HCT116 (cell line): ENCODE measurements around the gene TRIM39. TPM values are rescaled to one million over a fixed set of nuclear protein-coding genes. Genes with fewer than 3 reads are reported as not detected.
"Not testable (repeated sequence)": the region's sequence is repeated elsewhere in the genome, so short reads cannot be mapped to it uniquely, and the experiment has no call there.

Source experiments
- ATAC-seq: fragments of 200-7000 bp; cut with Tn5 transposase; 2 replicates; pipeline ENCODE4 v1.9.1; 2020; ENCODE audit warnings: mild to moderate bottlenecking, moderate library complexity
- Bru-seq: library from RNA; stranded (reverse); fragments of 400-500 nt; gene quantifications from one replicate; lab custom pipeline; 2021; lab: Mats Ljungman, UMichigan
- BruChase-seq, 2 experiments: library from RNA; stranded (reverse); fragments of 400-500 nt; gene quantifications; one replicate each; lab custom pipeline; 2021; lab: Mats Ljungman, UMichigan
- BruUV-seq: library from RNA; stranded (reverse); fragments of 400-500 nt; replicated peaks from 2 replicates; lab custom pipeline; 2021; lab: Mats Ljungman, UMichigan
- CTCF ChIA-PET: fragments of 300-600 bp; sonication (Branson Sonifier 250); formaldehyde crosslinking; loops from one replicate; lab custom pipeline; 2021; ENCODE audit warnings: antibody characterized with exemption; lab: Charles Lee
- POLR2A ChIA-PET: fragments of 300-600, 350-600 bp; sonication (Branson Sonifier 250); formaldehyde crosslinking; loops from one replicate; lab custom pipeline; 2021; ENCODE audit warnings: antibody characterized with exemption; lab: Charles Lee
- RAD21 ChIA-PET, 2 experiments: fragments of 300-600 bp; sonication (Branson Sonifier 250); formaldehyde crosslinking; loops; one replicate each; lab custom pipeline; 2023; ENCODE audit warnings: low total read pairs in 2 of 2; ENCODE audit not compliant: uncharacterized antibody in 2 of 2, unreplicated experiment in 2 of 2, low non-redundant PET in 1 of 2; lab: Charles Lee
- DNase-seq: peaks from one replicate; pipeline ENCODE4 v3.0.0-alpha.2; 2010; ENCODE audit warnings: low read depth, low spot score
- H2AFZ ChIP-seq: fragments of 200-600 bp; shearing (Covaris generic), sonication (generic); 2 replicates; pipeline ENCODE4 v1.6.1; 2017; ENCODE audit warnings: low read depth, mixed run types, mixed read lengths, antibody characterized with exemption, low read length; ENCODE audit not compliant: poor library complexity, severe bottlenecking
- H3K27ac ChIP-seq: 2 replicates; pipeline ENCODE4 v1.5.1; 2012; ENCODE audit warnings: low read depth, low read length
- H3K27me3 ChIP-seq: fragments of 200-600 bp; sonication (generic); 2 replicates; pipeline ENCODE4 v1.6.1; 2016; ENCODE audit warnings: mixed run types, low read length, mixed read lengths; ENCODE audit not compliant: insufficient read depth
- H3K36me3 ChIP-seq, 2 experiments: fragments of 200-500 bp in 1 of 2; fragments of 200-600 bp in 1 of 2; sonication (Bioruptor generic) in 1 of 2; sonication (generic) in 1 of 2; 2 replicates each; pipeline versions ENCODE4 v1.5.1 to v1.6.1; 2014 to 2016; ENCODE audit warnings: low read length in 2 of 2, inconsistent platforms in 1 of 2, mixed read lengths in 1 of 2, mixed run types in 1 of 2; ENCODE audit not compliant: insufficient read depth in 2 of 2, control insufficient read depth in 1 of 2
- H3K4me1 ChIP-seq, 2 experiments: fragments of 200-600 bp in 1 of 2; sonication (generic) in 1 of 2; 2 replicates each; pipeline versions ENCODE4 v1.5.1 to v1.6.1; 2012 to 2017; ENCODE audit warnings: low read length in 2 of 2, inconsistent platforms in 1 of 2, mild to moderate bottlenecking in 1 of 2, mixed read lengths in 1 of 2, mixed run types in 1 of 2, moderate library complexity in 1 of 2; ENCODE audit not compliant: insufficient read depth in 2 of 2, control insufficient read depth in 1 of 2
- H3K4me2 ChIP-seq: fragments of 200-600 bp; sonication (generic); 2 replicates; pipeline ENCODE4 v1.6.1; 2017; ENCODE audit warnings: mixed run types, low read length, mixed read lengths
- H3K4me3 ChIP-seq, 2 experiments: fragments of 200-600 bp in 1 of 2; sonication (generic) in 1 of 2; replicated peaks in 1 of 2; 2 replicates each; pipeline ENCODE4 v1.5.1; 2011 to 2016; ENCODE audit warnings: low read length in 2 of 2, control low read depth in 1 of 2, low read depth in 1 of 2, mild to moderate bottlenecking in 1 of 2, mixed read lengths in 1 of 2, mixed run types in 1 of 2
- H3K79me2 ChIP-seq: fragments of 200-600 bp; sonication (generic); 2 replicates; pipeline ENCODE4 v1.6.1; 2017; ENCODE audit warnings: mild to moderate bottlenecking, mixed run types, low read length, moderate library complexity, mixed read lengths; ENCODE audit not compliant: insufficient read depth
- H3K9ac ChIP-seq: fragments of 200-600 bp; sonication (generic); 2 replicates; pipeline ENCODE4 v1.6.1; 2016; ENCODE audit warnings: low read length, mixed read lengths
- H3K9me2 ChIP-seq: fragments of 200-600 bp; sonication (generic), shearing (Covaris generic); 2 replicates; pipeline ENCODE4 v1.6.1; 2017; ENCODE audit warnings: mixed run types, mild to moderate bottlenecking, moderate library complexity; ENCODE audit not compliant: insufficient read depth
- H3K9me3 ChIP-seq, 2 experiments: fragments of 200-500 bp in 1 of 2; fragments of 200-600 bp in 1 of 2; sonication (Bioruptor generic) in 1 of 2; sonication (generic) in 1 of 2; 2 replicates each; pipeline ENCODE4 v1.6.1; 2014 to 2017; ENCODE audit warnings: low read length in 2 of 2, mixed read lengths in 2 of 2, inconsistent platforms in 1 of 2, low read depth in 1 of 2, mild to moderate bottlenecking in 1 of 2, mixed run types in 1 of 2, moderate library complexity in 1 of 2; ENCODE audit not compliant: control insufficient read depth in 1 of 2, insufficient read depth in 1 of 2
- H4K20me1 ChIP-seq: fragments of 200-600 bp; sonication (generic), shearing (Covaris generic); 2 replicates; pipeline ENCODE4 v1.6.1; 2017; ENCODE audit warnings: mixed run types, mild to moderate bottlenecking, moderate library complexity; ENCODE audit not compliant: insufficient read depth
- CBX3 ChIP-seq: IDR thresholded peaks from 2 replicates; pipeline ENCODE4 v1.6.1; 2012; ENCODE audit warnings: low read depth
- CEBPB ChIP-seq: IDR thresholded peaks from 2 replicates; pipeline ENCODE4 v1.6.1; 2012; ENCODE audit warnings: low read depth
- EGR1 ChIP-seq: IDR thresholded peaks from 2 replicates; pipeline ENCODE4 v1.6.1; 2012; ENCODE audit warnings: low read depth
- ELF1 ChIP-seq: IDR thresholded peaks from 2 replicates; pipeline ENCODE4 v1.6.1; 2012; ENCODE audit warnings: low read depth, borderline replicate concordance
- MAX ChIP-seq: IDR thresholded peaks from 2 replicates; pipeline ENCODE4 v1.6.1; 2012
- POLR2AphosphoS5 ChIP-seq: IDR thresholded peaks from 2 replicates; pipeline ENCODE4 v1.6.1; 2011; ENCODE audit warnings: mild to moderate bottlenecking, low read depth, low read length, moderate library complexity
- REST ChIP-seq: IDR thresholded peaks from 2 replicates; pipeline ENCODE4 v1.6.1; 2012; ENCODE audit warnings: low read depth
- SIN3A ChIP-seq: IDR thresholded peaks from 2 replicates; pipeline ENCODE4 v1.6.1; 2012; ENCODE audit warnings: low read depth
- ZFX ChIP-seq: fragments of 450-650 bp; IDR thresholded peaks from 2 replicates; pipeline ENCODE4 v1.6.1; 2017
- intact Hi-C: fragments of 100-400 bp; cut with micrococcal nuclease; formaldehyde crosslinking; loops from 2 replicates; pipeline ENCODE4 v1.10.0; 2022
- long read RNA-seq: library from polyadenylated mRNA; unstranded; transcript quantifications from one replicate; pipeline ENCODE4 v2.0.0, GENCODE V29; 2021; ENCODE audit not compliant: unreplicated experiment
- polyA plus RNA-seq: library from polyadenylated mRNA; unstranded; fragments of >200 nt; gene quantifications from 2 replicates; pipeline ENCODE4 v1.2.1, GENCODE V29; 2012; ENCODE audit warnings: missing spikeins
- total RNA-seq: library from RNA; stranded (reverse); gene quantifications from one replicate; pipeline ENCODE4 v1.2.1, GENCODE V29; 2021; ENCODE audit not compliant: unreplicated experiment

TRIM39 gene
- total RNA-seq (11.2 TPM), Bru-seq, nascent RNA (percentile 80 among the genes with signal in this experiment), BruChase-seq, experiment 1, labeled RNA remaining after a 6-hour chase (percentile 85 among the genes with signal in this experiment), BruChase-seq, experiment 2, labeled RNA remaining after a 2-hour chase (percentile 89 among the genes with signal in this experiment)
- polyA plus RNA-seq: 7.0 and 7.6 TPM in 2 replicates
- long read RNA-seq, partial matches to known transcripts: 6 of 24 reads
- long read RNA-seq, other reads (novel, unspliced or antisense): 11 of 24 reads

GRCh38 chr6:30326526-30327231, at the start of gene TRIM39:
TSS of gene TRIM39 (plus strand) at chr6:30326927. CDS start at chr6:30329318, 2,391 bp downstream.
- no peak within 1 kb of the TSS for H2AFZ ChIP-seq
- TF ChIP-seq POLR2AphosphoS5 (peak; percentile 55), CBX3 (no peak), ELF1 (peak; percentile 77), CEBPB (no peak), REST (no peak), SIN3A (no peak), EGR1 (peak; percentile 77), ZFX (peak; percentile 75), MAX (peak; percentile 73)
- peak within 1 kb of the TSS; percentile 97 for H3K4me2 ChIP-seq
- H3K4me1 ChIP-seq: peaks cover 9 to 24% of the 10 kb centered on the region in 2 experiments
- peaks cover 0 to 3% of the 10 kb centered on the region in 2 experiments; a peak in 2 of 4 replicates for H3K36me3 ChIP-seq
- peak within 1 kb of the TSS; percentile 83 for H3K9ac ChIP-seq
- H3K27ac ChIP-seq: peak within 1 kb of the TSS; percentile 80
- peaks cover 18% of the 10 kb centered on the region; the same call in 1 of the 2 replicates for H4K20me1 ChIP-seq
- no TSS peak for BruUV-seq
- H3K79me2 ChIP-seq: peaks cover 48% of the 10 kb centered on the region
- no peaks in the 10 kb centered on the region for H3K9me3 ChIP-seq
- RAD21 ChIA-PET: interaction anchor here in 1 of 2 experiments (0.9 kb wide), 1 partner anchor 89 kb away, joined by 5 read pairs; no protein-coding TSS in a partner anchor
- ATAC-seq (peak; percentile 79), DNase-seq (peak; percentile 59)
- H3K27me3 ChIP-seq: no peaks in the 10 kb centered on the region
- peak within 1 kb of the TSS; percentile 77 to 93 for H3K4me3 ChIP-seq
- POLR2A ChIA-PET: interaction anchor here (0.8 to 1.6 kb wide), 5 partner anchors 10 to 113 kb away, joined by 3 to 4 read pairs (median 3); partner anchors contain the start of gene TRIM26
- intact Hi-C loops: loop anchor here (1.0 kb wide), 1 partner anchor 223 kb away; no protein-coding TSS in a partner anchor
- CTCF ChIA-PET: interaction anchor here (1.0 to 1.7 kb wide), 5 partner anchors 31 to 215 kb away, joined by 3 to 5 read pairs (median 4); no protein-coding TSS in a partner anchor
- H3K9me2 ChIP-seq: no peaks in the 10 kb centered on the region

DNA sequence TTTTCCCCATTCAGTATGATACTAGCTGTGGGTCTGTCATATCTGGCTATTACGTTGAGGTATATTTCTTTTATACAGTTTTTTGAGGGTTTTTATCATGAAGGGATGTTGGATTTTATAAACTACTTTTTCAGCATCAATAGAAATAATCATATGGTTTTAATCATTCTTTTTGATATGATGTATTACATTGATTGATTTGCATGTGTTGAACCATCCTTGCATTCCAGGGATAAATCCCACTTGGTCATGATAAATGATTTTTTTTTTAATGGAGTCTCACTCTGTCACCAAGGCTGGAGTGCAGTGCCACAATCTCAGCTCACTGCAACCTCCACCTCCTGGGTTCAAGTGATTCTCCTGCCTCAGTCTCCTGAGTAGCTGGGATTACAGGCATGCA, 45.7 kb upstream of the TRIM39 start:
- CTCF ChIA-PET, BruUV-seq: not testable (repeated sequence)

More for the DNA sequence above, 45.7 kb upstream of the TRIM39 start:
- H3K36me3 ChIP-seq, RAD21 ChIA-PET, intact Hi-C loops, H3K27ac ChIP-seq, DNase-seq, H3K4me3 ChIP-seq, H4K20me1 ChIP-seq, H3K9ac ChIP-seq, H2AFZ ChIP-seq, POLR2A ChIA-PET, H3K9me2 ChIP-seq, H3K27me3 ChIP-seq, H3K4me1 ChIP-seq, H3K4me2 ChIP-seq, ATAC-seq, H3K79me2 ChIP-seq: not testable (repeated sequence)
- peaks cover 12 to 25% of the 10 kb centered on the region in 2 experiments; a peak in 3 of 4 replicates for H3K9me3 ChIP-seq
